Smooth muscle cell (in vitro differentiated cells): ENCODE results near the gene ARID5B. TPM values are rescaled to one million over a fixed set of nuclear protein-coding genes. Genes with fewer than 3 reads are reported as not detected.

ENCODE experiments used
- DNase-seq: peaks from one replicate; lab custom pipeline; 2025; ENCODE audit not compliant: unreplicated experiment; lab: John Stamatoyannopoulos, UW
- H2AFZ ChIP-seq: fragments of 200-600 bp; sonication (generic); 2 replicates; pipeline ENCODE4 v1.6.0; 2016; ENCODE audit warnings: antibody characterized with exemption, low read depth, mild to moderate bottlenecking
- H3F3A ChIP-seq: fragments of 200-600 bp; sonication (generic); 2 replicates; pipeline ENCODE4 v1.6.0; 2017; ENCODE audit warnings: antibody characterized with exemption, low read depth
- H3K27ac ChIP-seq: fragments of 200-600 bp; sonication (generic); 2 replicates; pipeline ENCODE4 v1.5.1; 2016; ENCODE audit warnings: low read depth, mild to moderate bottlenecking
- H3K27me3 ChIP-seq: fragments of 200-600 bp; sonication (generic); 2 replicates; pipeline ENCODE4 v1.6.1; 2016; ENCODE audit warnings: low read depth, mild to moderate bottlenecking
- H3K36me3 ChIP-seq: fragments of 200-600 bp; sonication (generic); 2 replicates; pipeline ENCODE4 v1.5.1; 2016; ENCODE audit warnings: low read depth
- H3K4me1 ChIP-seq: fragments of 200-600 bp; sonication (generic); 2 replicates; pipeline ENCODE4 v1.5.1; 2016; ENCODE audit warnings: low read depth
- H3K4me2 ChIP-seq: fragments of 200-600 bp; sonication (generic); 2 replicates; pipeline ENCODE4 v1.6.0; 2016; ENCODE audit warnings: mild to moderate bottlenecking
- H3K4me3 ChIP-seq: fragments of 200-600 bp; sonication (generic); 2 replicates; pipeline ENCODE4 v1.5.1; 2016; ENCODE audit warnings: mild to moderate bottlenecking
- H3K79me2 ChIP-seq: fragments of 200-600 bp; sonication (generic); 2 replicates; pipeline ENCODE4 v1.6.0; 2016; ENCODE audit warnings: low read depth, mild to moderate bottlenecking
- H3K9ac ChIP-seq: fragments of 200-600 bp; sonication (generic); 2 replicates; pipeline ENCODE4 v1.6.0; 2016; ENCODE audit warnings: low read depth
- H3K9me3 ChIP-seq: fragments of 200-600 bp; sonication (generic); replicated peaks from 2 replicates; pipeline ENCODE4 v1.5.1; 2016; ENCODE audit warnings: low read depth
- H4K20me1 ChIP-seq: fragments of 200-600 bp; sonication (generic); 2 replicates; pipeline ENCODE4 v1.6.0; 2016; ENCODE audit warnings: low read depth
- CTCF ChIP-seq: fragments of 200-600 bp; sonication (generic); IDR thresholded peaks from 2 replicates; pipeline ENCODE4 v1.5.1; 2017; ENCODE audit warnings: borderline replicate concordance, mild to moderate bottlenecking, antibody characterized with exemption; ENCODE audit not compliant: insufficient read depth, poor library complexity, severe bottlenecking
- WGBS: methylation state at CpG from one replicate; pipeline ENCODE4 v1.1.7; 2016; ENCODE audit warnings: low lambda C conversion rate; 5-methylcytosine and 5-hydroxymethylcytosine counted together
- polyA plus RNA-seq: library from polyadenylated mRNA; unstranded; fragments of >200 nt; fragmentation: Nextera tagmentation; extraction: Ambion mirVana; gene quantifications from 2 replicates; pipeline ENCODE4 v1.2.1, GENCODE V29; 2016
- total RNA-seq: library from RNA; depleted of rRNA; stranded (reverse); fragments of >200 nt; gene quantifications from 2 replicates; pipeline ENCODE4 v1.2.3, GENCODE V29; 2014

ARID5B gene
- 67.6 and 69.4 TPM in 2 replicates for total RNA-seq
- polyA plus RNA-seq = 49.0 and 52.7 TPM in 2 replicates

DNA sequence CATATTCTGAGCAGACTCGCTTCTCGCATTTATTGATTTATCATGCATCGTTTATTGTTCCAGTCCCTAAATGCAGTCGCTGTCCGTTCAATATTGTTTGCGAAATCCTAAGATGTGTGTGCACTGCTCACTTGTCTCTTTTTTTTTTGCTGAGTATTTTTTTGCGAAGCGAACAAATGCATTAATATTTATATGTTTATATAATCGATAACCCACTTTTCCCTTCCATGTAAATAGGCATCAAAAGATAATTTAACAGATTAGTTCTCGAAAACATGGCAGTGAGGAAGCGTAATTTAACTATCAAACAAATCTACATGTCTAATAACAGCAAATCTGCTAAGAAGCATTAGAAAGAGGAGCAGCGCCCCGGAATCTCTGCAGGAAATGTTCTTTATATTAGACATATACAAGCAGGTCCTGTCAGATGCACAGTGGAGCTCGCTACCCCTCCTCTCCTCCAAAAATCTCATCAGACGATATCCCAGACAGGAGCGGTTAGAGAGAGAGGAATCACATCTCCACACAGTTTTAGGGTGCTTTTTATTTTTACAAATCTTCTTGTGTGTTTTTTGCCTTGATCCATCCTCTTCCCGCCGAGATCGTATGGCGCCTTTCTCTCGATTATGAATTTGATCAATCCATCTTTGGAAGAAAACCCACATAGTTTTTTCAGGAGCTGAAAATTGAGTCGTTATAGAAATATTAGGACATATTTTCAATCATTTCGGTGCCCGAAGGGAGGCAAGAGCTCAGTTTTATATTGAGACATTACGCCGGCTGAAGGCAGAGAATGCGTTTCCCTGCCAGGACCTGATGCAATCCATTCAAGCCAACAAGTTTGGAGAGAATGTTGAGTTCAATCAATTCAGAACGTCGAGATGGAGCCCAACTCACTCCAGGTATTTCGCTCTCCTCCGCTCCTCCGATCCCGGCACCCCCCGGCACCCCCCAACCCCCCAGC, at the start of gene ARID5B:
Gene ARID5B (plus strand): TSS at position 871 of the 964 bp plus-strand sequence. CDS start 11 bp downstream, at position 882.
- H3K4me3 ChIP-seq = peak within 1 kb of the TSS; percentile 81
- H3K27ac ChIP-seq = peak within 1 kb of the TSS; percentile 97
- H3K4me1 ChIP-seq = peaks cover 27% of the 10 kb centered on the region
- H2AFZ ChIP-seq = peak within 1 kb of the TSS; percentile 100
- H3K4me2 ChIP-seq = peak within 1 kb of the TSS; percentile 95
- no peaks in the 10 kb centered on the region for H3K36me3 ChIP-seq
- peaks cover 31% of the 10 kb centered on the region for H3F3A ChIP-seq
- no peak for DNase-seq
- WGBS = 2% methylated on average over 34 of the region's 34 CpGs
- no peaks in the 10 kb centered on the region for H3K27me3 ChIP-seq
- H4K20me1 ChIP-seq = peaks cover 21% of the 10 kb centered on the region
- peak within 1 kb of the TSS; percentile 99 for H3K9ac ChIP-seq
- no peaks in the 10 kb centered on the region for H3K9me3 ChIP-seq
- TF ChIP-seq CTCF = no peak
- H3K79me2 ChIP-seq = peaks cover 38% of the 10 kb centered on the region

- Histone ChIP-seq H3K79me2 (no peaks in the 10 kb centered on the region), H3K9ac (no peak overlapping the region), H3K4me1 (no peaks in the 10 kb centered on the region), H3K27ac (no peak overlapping the region), H3K9me3 (no peaks in the 10 kb centered on the region), H3K27me3 (no peaks in the 10 kb centered on the region), H2AFZ (no peak overlapping the region), H3K4me2 (no peak overlapping the region), H4K20me1 (no peaks in the 10 kb centered on the region), H3F3A (no peaks in the 10 kb centered on the region), H3K36me3 (no peaks in the 10 kb centered on the region), H3K4me3 (no peak overlapping the region)
- no peak for TF ChIP-seq CTCF
- WGBS = 96% methylated on average over 2 of the region's 2 CpGs
- DNase-seq = no peak
These were observed 49.2 kb upstream of the ARID5B start for GRCh38 chr10:61852261-61852660.

- Histone ChIP-seq H2AFZ (no peak overlapping the region), H3K27ac (no peak overlapping the region), H3K4me3 (no peak overlapping the region), H3K4me1 (no peaks in the 10 kb centered on the region), H3K4me2 (no peak overlapping the region), H3K27me3 (no peaks in the 10 kb centered on the region), H3F3A (no peaks in the 10 kb centered on the region), H3K9ac (no peak overlapping the region), H3K79me2 (no peaks in the 10 kb centered on the region), H3K36me3 (no peaks in the 10 kb centered on the region), H4K20me1 (no peaks in the 10 kb centered on the region), H3K9me3 (no peaks in the 10 kb centered on the region)
- DNase-seq = no peak
- WGBS = 87% methylated on average over 3 of the region's 3 CpGs
- TF ChIP-seq CTCF = no peak
These were observed 45.7 kb upstream of the ARID5B start for GRCh38 chr10:61855771-61856170.
